GM21528 (cell line): ENCODE measurements around the gene SHLD2.
A peak's percentile ranks its signal among the peaks of the same experiment; 100 is the strongest.
"Not testable (repeated sequence)": the region's sequence is repeated elsewhere in the genome, so short reads cannot be mapped to it uniquely, and the experiment has no call there.

Experiments used
- ATAC-seq: cut with Tn5 transposase; IDR thresholded peaks from one replicate; pipeline ENCODE4 v1.9.1; 2021; ENCODE audit warnings: mild to moderate bottlenecking, moderate library complexity; ENCODE audit not compliant: unreplicated experiment, low FRiP score

Gene SHLD2

DNA sequence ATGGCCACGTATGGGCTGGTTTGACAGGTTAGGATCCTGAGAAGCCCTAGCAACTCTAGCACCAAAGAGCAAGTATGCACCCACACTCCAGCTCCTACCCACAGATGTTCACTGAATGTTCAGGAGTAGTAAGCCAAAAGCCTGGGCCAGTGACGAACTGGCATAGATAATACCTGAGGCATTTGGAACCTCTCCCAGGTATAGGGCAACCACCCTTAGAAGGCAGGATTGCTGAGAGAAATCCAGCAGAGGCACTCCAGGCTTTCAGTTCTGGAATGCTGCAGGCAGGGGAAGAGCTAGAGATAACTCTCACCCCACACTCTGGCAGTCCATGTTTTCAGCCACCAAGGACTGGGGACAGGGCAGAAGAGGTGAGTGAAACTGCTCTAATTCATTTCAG lies 39.4 kb downstream of the SHLD2 start:
- not testable (repeated sequence) for ATAC-seq

DNA sequence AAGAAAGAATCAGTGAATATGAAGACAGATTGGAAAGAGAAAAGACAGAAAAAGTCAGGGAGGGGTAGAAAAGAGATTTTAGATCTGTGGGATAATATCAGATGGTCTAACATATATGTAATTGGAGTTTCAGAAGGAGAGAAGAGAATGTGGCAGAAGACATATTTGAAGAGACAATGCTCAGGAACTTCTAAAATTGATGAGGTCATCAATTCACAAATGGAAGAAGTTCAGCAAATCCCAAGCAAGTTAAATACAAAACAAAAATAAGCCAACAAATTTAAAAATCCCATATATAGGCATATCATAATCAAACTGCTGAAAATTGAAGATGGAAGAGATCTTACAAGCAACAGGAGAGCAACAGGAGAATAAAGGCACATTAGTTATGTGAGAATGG lies 42.5 kb downstream of the SHLD2 start:
- not testable (repeated sequence) for ATAC-seq

DNA sequence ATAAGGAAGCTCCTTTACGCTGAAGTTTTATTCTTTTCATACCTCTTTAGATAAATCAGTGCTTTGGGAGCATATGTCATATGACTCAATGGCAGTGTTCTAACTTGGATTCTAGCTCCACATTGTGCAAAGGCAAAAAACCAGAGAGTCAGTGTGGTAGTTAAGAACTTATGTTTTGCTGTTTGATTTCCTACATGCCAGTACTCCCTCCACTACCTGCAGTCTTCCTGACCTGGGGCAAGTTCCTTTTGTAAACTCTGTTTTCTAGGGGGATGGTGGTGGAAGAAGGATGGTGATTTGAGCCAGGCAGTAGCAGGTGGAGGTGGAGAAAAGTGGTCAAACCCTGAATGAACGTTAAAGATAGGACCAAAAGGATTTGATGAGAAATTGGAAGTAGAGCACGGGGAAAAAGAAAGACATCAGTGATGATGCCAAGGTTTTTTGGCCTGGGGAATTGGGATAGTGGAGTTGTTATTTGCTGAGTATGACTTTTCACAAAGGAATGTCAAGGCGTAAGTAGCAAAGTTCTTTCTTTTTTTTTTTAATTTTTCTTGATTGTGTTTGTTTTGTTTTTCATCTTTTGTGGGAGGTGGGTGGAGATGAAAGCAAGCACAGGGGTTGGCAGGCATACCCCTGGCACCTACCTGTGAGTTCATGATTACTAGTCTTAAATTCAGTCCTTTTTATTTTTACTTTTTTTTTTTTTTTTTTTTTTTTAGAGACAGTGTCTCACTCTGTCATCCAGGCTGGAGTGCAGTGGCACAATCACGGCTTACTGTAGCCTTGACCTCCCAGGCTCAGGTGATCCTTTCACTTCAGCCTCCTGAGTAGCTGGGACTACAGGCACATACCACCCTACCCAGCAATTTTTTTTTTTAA lies 47.5 kb downstream of the SHLD2 start:
- ATAC-seq = not testable (repeated sequence)

DNA sequence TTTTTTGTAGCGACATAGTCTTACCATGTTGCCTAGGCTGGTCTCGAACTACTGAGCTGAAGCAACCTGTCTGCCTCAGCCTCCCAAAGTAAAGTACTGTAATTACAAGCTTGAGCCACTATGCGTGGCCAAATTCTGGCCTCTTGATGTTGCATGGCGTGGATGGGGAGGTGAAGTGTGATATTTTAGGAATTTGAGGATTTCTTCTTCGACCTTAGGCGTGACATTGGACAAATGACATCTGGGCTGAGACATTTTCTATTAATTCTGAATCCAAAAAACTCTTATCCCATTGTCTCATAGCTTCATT lies 48.1 kb downstream of the SHLD2 start:
- ATAC-seq = not testable (repeated sequence)

DNA sequence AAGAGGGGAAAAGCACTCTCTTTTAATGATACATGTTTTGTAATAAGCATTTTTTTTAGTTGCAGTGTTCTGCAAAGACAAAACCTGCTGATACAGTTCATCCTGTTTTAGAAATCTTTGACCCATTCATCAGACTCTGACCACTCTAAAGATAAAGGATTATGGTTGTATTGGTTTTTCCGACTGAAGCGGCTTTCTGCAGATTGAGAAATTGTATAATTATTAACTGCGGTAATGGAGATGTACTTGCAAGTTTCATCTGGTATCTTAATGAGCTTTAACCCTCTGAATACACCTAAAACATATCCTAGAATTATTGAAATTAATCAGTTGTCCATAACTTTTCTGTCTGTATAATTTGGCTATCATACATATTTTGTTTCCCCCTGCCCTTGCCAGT lies 50.6 kb downstream of the SHLD2 start:
- ATAC-seq = not testable (repeated sequence)

DNA sequence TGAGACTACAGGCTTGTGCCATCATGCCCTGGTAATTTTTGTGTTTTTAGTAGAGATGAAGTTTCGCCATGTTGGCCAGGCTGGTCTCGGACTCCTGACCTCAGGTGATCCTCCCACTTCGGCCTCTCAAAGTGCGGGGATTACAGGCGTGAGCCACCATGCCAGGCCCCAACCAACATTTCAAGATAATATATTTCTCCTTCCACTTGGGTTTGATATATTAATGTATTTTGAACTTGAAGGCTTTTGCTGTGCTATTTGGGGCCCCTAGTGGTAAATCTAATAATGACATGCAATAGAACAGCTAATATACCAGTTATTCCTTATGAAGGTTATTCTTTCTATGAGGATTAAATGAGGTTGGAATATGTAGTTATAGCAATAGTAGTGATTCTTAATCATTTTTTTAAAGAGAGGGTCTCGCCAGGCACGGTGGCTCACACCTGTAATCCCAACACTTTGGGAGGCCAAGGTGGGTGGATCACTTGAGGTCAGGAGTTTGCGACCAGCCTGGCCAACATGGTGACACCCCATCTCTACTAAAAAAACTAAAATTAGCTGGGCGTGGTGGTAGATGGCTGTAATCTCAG lies 54.1 kb downstream of the SHLD2 start:
- ATAC-seq = not testable (repeated sequence)

DNA sequence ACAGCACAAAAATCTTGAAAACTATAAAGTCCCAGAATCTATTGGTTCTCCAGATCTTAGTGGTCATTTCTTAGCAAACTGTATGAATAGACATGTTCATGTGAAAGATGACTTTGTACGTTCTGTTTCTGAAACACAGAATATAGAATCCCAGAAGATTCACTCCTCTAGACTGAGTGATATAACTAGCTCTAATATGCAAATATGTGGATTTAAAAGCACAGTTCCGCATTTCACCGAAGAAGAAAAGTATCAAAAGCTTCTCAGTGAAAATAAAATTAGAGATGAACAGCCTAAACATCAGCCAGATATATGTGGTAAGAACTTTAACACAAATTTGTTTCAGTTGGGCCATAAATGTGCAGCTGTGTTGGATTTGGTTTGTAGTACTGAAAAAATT lies 56.5 kb downstream of the SHLD2 start:
- ATAC-seq = not testable (repeated sequence)

DNA sequence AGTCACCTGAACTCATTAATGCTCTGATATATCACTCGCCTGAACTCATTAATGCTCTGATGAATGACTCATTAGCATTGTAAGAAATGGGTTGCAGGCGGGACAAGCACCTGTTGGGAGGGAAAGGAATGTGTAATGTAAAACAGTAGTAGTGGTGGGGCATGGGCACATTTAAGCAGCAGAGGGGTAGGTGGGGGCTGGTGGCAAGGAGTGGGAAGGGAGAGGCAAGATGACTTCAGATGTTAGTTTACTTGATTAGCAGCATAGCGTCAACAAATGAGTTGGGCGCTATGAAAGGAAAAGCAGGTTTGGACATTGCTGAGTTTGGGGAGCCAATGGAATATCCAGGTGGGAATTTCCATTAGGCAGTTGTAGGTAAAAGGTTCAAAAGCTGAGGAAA lies 61.8 kb downstream of the SHLD2 start:
- ATAC-seq = not testable (repeated sequence)

DNA sequence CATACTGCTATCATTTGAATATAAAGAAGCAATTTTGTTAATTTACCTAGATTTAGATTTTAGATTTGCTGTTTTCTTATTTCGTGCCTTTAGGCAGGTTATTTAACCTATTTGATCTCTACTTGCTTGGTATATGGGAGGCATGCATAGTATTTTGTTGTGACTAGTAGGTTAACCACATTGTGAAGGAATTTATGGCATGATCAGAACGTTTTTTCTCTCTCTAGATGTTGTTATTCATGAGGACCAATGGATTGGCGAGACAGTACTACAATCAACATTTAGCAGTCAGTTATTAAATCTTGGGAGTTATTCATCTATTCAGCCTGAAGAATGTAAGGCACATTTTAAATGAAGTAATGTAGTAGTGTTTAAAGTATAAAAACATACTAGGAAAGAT lies 62.8 kb downstream of the SHLD2 start:
- not testable (repeated sequence) for ATAC-seq

DNA sequence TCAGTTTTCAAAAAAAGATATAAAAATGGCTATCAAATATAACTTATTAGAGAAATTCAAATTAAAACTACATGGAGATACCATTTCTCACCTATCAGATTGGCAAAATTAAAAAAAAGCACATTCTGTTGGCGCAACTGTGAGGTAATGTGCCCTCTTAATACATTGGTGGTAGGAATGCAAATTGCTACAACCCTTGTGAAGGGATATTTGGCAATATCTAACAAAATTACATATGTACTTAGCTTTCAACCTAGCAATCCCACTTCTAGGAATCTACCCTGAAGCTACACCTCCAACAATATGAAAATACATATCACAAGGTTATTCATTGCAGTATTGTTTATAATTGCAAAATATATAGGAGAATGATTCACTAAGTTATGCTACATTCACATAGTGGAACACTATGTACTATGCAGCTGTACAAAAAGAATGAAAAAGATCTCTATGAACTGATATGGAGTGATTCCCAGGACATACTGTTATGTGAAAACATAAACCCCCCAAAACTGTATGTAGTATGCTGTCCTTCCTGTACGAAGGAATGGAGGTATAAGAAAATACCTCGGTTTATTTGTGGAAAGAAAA lies 67.8 kb downstream of the SHLD2 start:
- not testable (repeated sequence) for ATAC-seq

DNA sequence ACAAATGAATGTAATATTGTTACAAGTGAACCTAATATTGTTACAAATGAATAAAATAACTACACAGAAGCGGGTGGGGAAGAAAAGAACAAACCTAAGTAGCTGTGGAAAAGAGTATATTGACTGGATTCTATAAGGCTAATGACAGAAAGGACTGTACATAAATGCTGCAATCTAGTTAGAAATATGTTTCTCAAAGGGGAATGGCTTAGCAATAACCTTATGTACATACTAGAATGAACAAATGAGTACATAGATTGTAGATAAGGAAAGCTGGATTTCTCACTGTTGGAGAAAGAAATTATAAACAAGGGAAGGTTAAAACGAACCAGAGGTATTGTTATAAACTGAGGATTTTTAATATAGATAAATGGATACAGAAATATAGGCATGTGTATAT lies 68.4 kb downstream of the SHLD2 start:
- ATAC-seq = not testable (repeated sequence)

DNA sequence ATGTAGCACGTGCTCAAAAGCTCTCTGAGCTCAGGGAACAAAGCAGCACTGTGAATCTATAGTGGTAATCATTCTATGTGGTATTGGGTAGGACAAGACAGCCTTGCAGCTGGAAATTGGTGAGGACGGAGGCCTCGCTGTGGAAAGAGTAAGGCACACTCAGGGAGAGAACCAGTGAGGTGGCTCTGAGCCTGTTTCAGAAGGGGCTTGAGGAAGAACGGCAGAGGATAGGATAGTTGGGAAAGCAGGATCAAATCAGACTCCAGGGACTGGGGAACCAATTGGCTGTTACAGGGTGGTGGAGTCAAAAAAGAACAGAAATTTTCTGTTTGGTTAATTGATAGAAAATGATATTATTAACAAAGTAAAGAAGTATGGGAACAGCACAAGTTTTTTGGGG lies 74.9 kb downstream of the SHLD2 start:
- ATAC-seq = not testable (repeated sequence)

DNA sequence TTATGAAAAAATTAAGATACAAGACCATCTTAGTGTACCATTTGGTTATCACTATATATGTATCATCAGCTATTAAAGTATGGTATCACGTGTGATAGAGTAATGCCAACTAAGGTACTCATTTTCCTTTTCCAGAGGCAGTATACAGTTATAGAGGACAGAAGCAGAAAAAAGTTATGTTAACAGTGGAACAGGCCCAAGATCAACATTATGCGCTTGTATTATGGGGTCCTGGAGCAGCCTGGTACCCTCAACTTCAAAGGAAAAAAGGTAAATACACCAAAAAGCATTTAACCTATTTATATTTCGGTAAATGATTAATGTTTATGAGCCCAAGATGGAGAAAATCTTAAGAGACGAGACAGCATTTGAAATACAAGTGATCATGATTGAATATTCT lies 75.7 kb downstream of the SHLD2 start:
- ATAC-seq = not testable (repeated sequence)

DNA sequence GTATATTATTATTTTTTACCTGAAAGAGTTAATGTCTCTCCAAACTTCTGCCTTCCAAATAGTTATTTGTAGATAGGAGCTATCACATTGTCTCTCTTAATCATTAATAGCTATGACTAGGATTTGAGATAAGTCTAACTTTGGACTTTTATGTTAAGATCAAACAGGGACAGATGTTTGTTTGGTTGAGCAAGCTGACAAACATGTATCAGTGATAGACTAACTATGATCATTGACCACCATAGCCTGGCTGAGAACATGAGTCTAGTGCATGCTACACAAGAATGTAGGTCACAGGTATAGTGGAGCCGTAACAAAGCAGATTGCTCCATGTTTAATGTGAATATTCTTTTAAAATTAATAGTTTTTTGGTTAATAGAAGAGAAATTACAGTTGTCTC lies 76.7 kb downstream of the SHLD2 start:
- ATAC-seq = not testable (repeated sequence)

DNA sequence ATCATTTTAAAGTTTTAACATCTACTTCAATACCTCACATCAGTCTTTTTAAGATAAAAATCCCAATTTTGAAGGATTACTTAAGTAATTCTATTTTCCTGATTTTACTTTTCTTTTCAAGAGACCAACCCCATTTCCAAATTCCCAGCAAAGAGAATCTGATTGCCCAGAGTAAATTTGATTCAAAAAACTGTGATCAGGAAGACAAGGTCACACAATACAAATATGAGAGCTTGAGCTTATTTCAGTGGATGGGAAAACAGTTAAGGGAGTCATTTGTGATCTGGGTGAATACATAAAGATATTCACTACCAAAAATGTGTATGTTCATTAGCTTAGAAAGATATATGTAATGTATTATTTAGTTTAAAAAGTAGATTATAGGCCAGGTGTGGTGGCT lies 77.2 kb downstream of the SHLD2 start:
- not testable (repeated sequence) for ATAC-seq

DNA sequence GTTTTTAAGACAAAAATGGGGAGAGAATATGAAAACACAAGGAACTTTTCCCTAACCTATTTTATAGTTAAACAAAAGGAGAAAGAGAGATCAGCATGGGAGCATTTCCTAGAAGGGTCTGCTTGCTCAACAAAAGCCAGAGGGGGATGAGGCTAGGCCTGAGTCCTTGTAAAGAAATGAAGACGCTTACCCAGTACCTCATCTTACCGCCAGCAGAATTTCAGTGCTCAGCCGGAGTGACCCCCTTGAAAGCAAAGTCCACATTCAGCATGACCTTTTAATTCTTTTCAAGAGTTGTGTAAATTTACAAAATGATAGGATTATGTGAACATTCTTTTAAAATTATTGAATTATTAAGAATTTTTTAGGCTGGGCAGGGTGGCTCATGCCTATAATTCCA lies 82.6 kb downstream of the SHLD2 start:
- ATAC-seq = not testable (repeated sequence)

DNA sequence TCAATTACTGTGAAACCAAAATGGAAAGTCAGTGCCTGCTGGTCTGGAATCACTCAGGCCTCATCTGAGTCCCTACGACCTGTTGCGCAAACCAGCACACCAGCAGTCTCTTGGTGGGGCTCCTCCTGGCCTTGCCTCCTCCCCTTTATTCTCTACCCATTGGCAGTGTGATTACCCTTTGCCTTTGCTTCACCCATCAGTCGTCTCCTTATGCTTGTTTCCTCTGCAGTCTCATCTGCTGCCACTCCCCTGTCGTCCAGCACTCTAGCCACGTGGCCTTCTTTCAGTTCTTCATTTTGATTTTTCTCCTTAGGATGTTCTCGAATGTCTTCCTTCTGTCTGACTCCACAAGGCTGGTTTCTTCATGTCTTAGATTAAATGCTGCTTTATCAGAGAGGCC lies 89.4 kb downstream of the SHLD2 start:
- ATAC-seq = not testable (repeated sequence)

DNA sequence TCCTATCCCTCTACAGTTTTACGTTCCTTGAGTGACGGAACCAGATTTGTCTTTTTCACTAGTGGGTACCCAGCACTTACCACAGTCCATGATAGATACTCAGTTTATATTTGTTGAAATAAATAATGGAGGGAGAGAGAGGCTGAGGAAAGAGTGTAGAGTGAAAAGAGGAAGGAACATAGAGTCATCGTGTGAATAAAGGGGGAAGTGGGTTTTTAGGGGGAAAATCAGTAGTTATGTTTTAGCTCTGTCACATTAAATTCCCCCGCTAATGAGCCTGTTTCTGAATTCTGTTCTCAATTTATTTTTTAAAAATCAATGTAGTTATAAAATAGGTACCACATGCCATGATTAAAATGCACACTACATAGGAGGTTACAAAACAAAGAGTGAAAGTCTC lies 91.0 kb downstream of the SHLD2 start:
- not testable (repeated sequence) for ATAC-seq

DNA sequence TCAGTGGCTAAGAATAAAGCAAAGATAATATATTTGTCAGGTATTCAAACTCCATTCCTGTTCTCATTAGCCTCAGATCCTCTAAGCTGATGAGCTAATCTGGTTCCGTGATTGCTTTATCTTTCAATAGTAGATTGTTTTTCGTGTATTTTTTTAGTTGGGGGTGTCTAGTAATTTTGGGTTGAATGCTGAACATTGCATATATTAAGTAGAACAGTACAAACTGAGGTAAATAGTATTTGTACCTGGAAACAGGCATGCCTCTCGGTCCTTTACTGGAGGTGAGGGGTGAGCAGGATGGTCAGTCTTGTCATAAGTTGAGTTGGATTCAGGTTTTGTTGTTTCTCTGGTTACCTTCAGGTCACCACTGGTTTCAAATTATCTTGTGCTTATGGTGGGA lies 92.6 kb downstream of the SHLD2 start:
- not testable (repeated sequence) for ATAC-seq

DNA sequence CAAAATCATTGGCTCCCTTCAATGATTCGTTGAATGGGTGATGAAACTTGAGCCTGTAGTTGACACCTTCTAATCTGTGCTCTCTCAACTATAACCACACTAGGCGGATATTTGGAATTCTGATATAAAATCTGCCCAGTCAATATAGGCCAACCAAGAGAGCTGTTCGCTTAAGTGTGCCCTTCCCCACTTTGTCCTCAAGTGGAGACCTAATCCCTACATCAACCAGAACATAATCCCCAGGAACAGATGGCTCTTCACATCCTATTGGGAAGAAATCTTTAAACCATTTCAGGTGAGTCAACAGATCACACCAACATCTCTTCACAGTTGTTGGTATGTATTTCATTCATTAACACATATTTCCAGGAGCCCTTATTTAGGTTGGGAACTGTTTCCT lies 96.8 kb downstream of the SHLD2 start:
- not testable (repeated sequence) for ATAC-seq

DNA sequence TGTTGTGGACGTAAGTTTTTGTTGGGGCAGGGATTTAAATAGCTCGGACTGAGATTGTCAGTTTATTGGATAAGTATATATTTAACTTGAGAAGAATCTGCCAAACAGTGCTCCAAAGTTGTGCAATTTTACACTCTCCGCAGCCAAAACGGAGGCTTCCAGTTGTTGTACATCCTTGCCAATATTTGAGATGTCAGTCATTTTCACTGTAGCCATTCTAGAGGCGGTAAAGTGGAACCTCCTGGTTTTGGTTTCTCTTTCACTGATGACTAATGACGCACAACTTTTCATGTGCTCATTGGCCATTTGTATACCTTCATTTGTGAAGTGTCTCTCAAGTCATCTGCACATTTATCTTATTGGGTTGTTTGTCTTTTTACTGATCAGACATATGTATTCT lies 105.9 kb downstream of the SHLD2 start:
- peak; percentile 41 for ATAC-seq

DNA sequence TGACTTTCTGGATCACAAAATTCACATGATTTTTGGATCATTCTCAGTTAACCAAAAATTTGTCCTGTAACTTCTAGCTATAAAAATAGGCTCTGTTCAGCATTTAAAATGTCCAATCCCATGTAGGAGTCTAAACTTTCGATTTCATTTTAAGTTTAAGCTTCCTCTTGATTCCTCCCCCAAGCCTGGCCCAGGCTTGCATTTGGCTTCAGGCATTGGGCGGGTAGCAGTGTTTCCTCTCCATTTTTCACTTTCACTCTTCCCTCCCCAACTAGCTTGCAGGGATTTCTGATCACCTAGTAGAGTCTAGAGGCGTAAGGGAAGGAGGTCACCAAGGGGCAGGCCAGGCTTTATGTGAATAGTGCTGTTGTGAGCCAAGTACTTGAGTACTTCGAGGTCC lies 109.8 kb downstream of the SHLD2 start:
- ATAC-seq = not testable (repeated sequence)
